MCF 10A (cell line): Measurements from ENCODE around the gene SERINC5. TPM values are rescaled to one million over a fixed set of nuclear protein-coding genes. Genes with fewer than 3 reads are reported as not detected.

Experiments used
- BruUV-seq: library from RNA; stranded (reverse); fragments of 400-500 nt; replicated peaks from 2 replicates; lab custom pipeline; 2021; lab: Mats Ljungman, UMichigan
- CTCF ChIA-PET: fragments of 300-600 bp; sonication (Branson Sonifier 250); formaldehyde crosslinking; extraction: SDS; loops from one replicate; lab custom pipeline; 2021; ENCODE audit warnings: antibody characterized with exemption, inconsistent platforms; lab: Yijun Ruan, JAX
- POLR2A ChIA-PET: fragments of 300-600, 350-650 bp; sonication (Branson Sonifier 250); formaldehyde crosslinking; extraction: SDS; loops from one replicate; lab custom pipeline; 2020; ENCODE audit warnings: antibody characterized with exemption, inconsistent platforms; lab: Yijun Ruan, JAX
- DNase-seq: peaks from one replicate; pipeline ENCODE4 v3.0.0-alpha.2; 2018; ENCODE audit not compliant: unreplicated experiment
- H3K27ac Mint-ChIP-seq: one replicate; pipeline ENCODE4 v1.8.0; 2022; ENCODE audit warnings: mild to moderate bottlenecking, low read depth, mixed read lengths; ENCODE audit not compliant: unreplicated experiment
- H3K27me3 Mint-ChIP-seq: one replicate; pipeline ENCODE4 v1.8.0; 2022; ENCODE audit warnings: mixed read lengths; ENCODE audit not compliant: insufficient read depth, unreplicated experiment
- H3K36me3 Mint-ChIP-seq: one replicate; pipeline ENCODE4 v1.8.0; 2022; ENCODE audit warnings: mild to moderate bottlenecking, moderate library complexity, mixed read lengths; ENCODE audit not compliant: insufficient read depth, unreplicated experiment
- H3K4me1 Mint-ChIP-seq: one replicate; pipeline ENCODE4 v1.8.0; 2022; ENCODE audit warnings: mixed read lengths; ENCODE audit not compliant: insufficient read depth, unreplicated experiment
- H3K4me3 Mint-ChIP-seq: one replicate; pipeline ENCODE4 v1.8.0; 2022; ENCODE audit warnings: mild to moderate bottlenecking, moderate library complexity, mixed read lengths; ENCODE audit not compliant: unreplicated experiment
- H3K9me3 Mint-ChIP-seq: one replicate; pipeline ENCODE4 v1.8.0; 2022; ENCODE audit warnings: mixed read lengths; ENCODE audit not compliant: unreplicated experiment
- CTCF ChIP-seq: fragments of 200-600 bp; IDR thresholded peaks from one replicate; pipeline ENCODE4 v1.8.0; 2022; ENCODE audit warnings: antibody characterized with exemption, mild to moderate bottlenecking; ENCODE audit not compliant: unreplicated experiment
- intact Hi-C: fragments of 100-400 bp; cut with micrococcal nuclease; formaldehyde crosslinking; loops from 2 replicates; pipeline ENCODE4 v1.14.1; 2022
- total RNA-seq: library from RNA; stranded (reverse); gene quantifications from 2 replicates; pipeline ENCODE4 v1.2.3, GENCODE V29; 2022

Gene SERINC5
- total RNA-seq, 1 experiment from 2014 or later = 17.1 TPM

- intact Hi-C loops = no loop called here
- H3K9me3 Mint-ChIP-seq = no peaks in the 10 kb centered on the region
- BruUV-seq = no TSS peak
- no peaks in the 10 kb centered on the region for H3K36me3 Mint-ChIP-seq
- no peaks in the 10 kb centered on the region for H3K27me3 Mint-ChIP-seq
- DNase-seq = no peak
- H3K4me3 Mint-ChIP-seq = no peak overlapping the region
- H3K27ac Mint-ChIP-seq = no peak overlapping the region
- peaks cover 15% of the 10 kb centered on the region for H3K4me1 Mint-ChIP-seq
- ChIA-PET POLR2A (interaction anchor here (0.6 kb wide), 1 partner anchor 43 kb away, joined by 4 read pairs; no protein-coding TSS in a partner anchor), CTCF (no interaction called here)
- no peak for TF ChIP-seq CTCF
Observed at GRCh38 chr5:80213466-80213865, 42.4 kb downstream of the SERINC5 start.

- no peaks in the 10 kb centered on the region for H3K27me3 Mint-ChIP-seq
- BruUV-seq = no TSS peak
- DNase-seq = no peak
- intact Hi-C loops = no loop called here
- H3K4me1 Mint-ChIP-seq = peaks cover 10% of the 10 kb centered on the region
- H3K27ac Mint-ChIP-seq = no peak overlapping the region
- no peak overlapping the region for H3K4me3 Mint-ChIP-seq
- TF ChIP-seq CTCF = no peak
- no peaks in the 10 kb centered on the region for H3K36me3 Mint-ChIP-seq
- ChIA-PET POLR2A (interaction anchor here (0.7 to 2.3 kb wide), 2 partner anchors 43 to 509 kb away, joined by 3 to 9 read pairs; partner anchors contain the start of gene SERINC5), CTCF (interaction anchor here (0.6 kb wide), 2 partner anchors 10 to 685 kb away, joined by 3 to 4 read pairs; no protein-coding TSS in a partner anchor)
- no peaks in the 10 kb centered on the region for H3K9me3 Mint-ChIP-seq
Observed at GRCh38 chr5:80212171-80212667, 43.6 kb downstream of the SERINC5 start.

GRCh38 chr5:80211327-80211726 is 44.5 kb downstream of the SERINC5 start:
- no peak for TF ChIP-seq CTCF
- Mint-ChIP-seq H3K4me1 (peaks cover 10% of the 10 kb centered on the region), H3K27ac (no peak overlapping the region), H3K27me3 (no peaks in the 10 kb centered on the region), H3K36me3 (no peaks in the 10 kb centered on the region), H3K4me3 (no peak overlapping the region), H3K9me3 (no peaks in the 10 kb centered on the region)
- ChIA-PET CTCF (no interaction called here), POLR2A (interaction anchor here (2.0 to 2.3 kb wide), 2 partner anchors 8 to 44 kb away, joined by 5 to 9 read pairs; partner anchors contain the start of gene SERINC5)
- DNase-seq = no peak
- intact Hi-C loops = no loop called here
- BruUV-seq = no TSS peak

GRCh38 chr5:80210014-80210413 is 45.8 kb downstream of the SERINC5 start:
- H3K27me3 Mint-ChIP-seq = no peaks in the 10 kb centered on the region
- H3K4me3 Mint-ChIP-seq = no peak overlapping the region
- no TSS peak for BruUV-seq
- TF ChIP-seq CTCF = no peak
- peaks cover 10% of the 10 kb centered on the region for H3K4me1 Mint-ChIP-seq
- H3K36me3 Mint-ChIP-seq = no peaks in the 10 kb centered on the region
- ChIA-PET CTCF (interaction anchor here (1.1 kb wide), 1 partner anchor 125 kb away, joined by 3 read pairs; no protein-coding TSS in a partner anchor), POLR2A (interaction anchor here (0.6 to 2.0 kb wide), 2 partner anchors 9 to 765 kb away, joined by 3 to 5 read pairs; no protein-coding TSS in a partner anchor)
- no peak overlapping the region for H3K27ac Mint-ChIP-seq
- intact Hi-C loops = no loop called here
- H3K9me3 Mint-ChIP-seq = no peaks in the 10 kb centered on the region
- DNase-seq = no peak
